ENCODE data around the gene LENEP. TPM values are rescaled to one million over a fixed set of nuclear protein-coding genes. Genes with fewer than 3 reads are reported as not detected.

Gene LENEP
- total RNA-seq, 1 experiment from 2014 or later: 1.3 TPM

- Histone ChIP-seq H3K9me3 (ENCODE audit: insufficient read depth, low read depth) (no peaks in the 10 kb centered on the region), H2AFZ (peak within 1 kb of the TSS; percentile 53), H3F3A (ENCODE audit: insufficient read depth, low read depth) (peaks cover 65% of the 10 kb centered on the region), H3K27ac (peak within 1 kb of the TSS; percentile 97), H4K20me1 (ENCODE audit: insufficient read depth) (peaks cover 6% of the 10 kb centered on the region; the same call in 1 of the 2 replicates), H3K4me2 (peak within 1 kb of the TSS; percentile 93), H3K79me2 (ENCODE audit: low read depth) (peaks cover 69% of the 10 kb centered on the region), H3K36me3 (ENCODE audit: low read depth) (peaks cover 19% of the 10 kb centered on the region), H3K4me3 (peak within 1 kb of the TSS; percentile 87), H3K9me2 (ENCODE audit: insufficient read depth) (no peaks in the 10 kb centered on the region), H3K4me1 (replicated peaks; ENCODE audit: insufficient read depth) (peaks cover 48% of the 10 kb centered on the region), H3K27me3 (ENCODE audit: insufficient read depth, low read depth) (no peaks in the 10 kb centered on the region)
- no peak for TF ChIP-seq CTCF (conservative IDR thresholded peaks at IDR 0.05)
- no peak for TF ChIP-seq EZH2 (IDR thresholded peaks at IDR 0.05; ENCODE audit: low read depth)
- no TSS peak for BruUV-seq (replicated peaks)
- ChIA-PET POLR2A (ENCODE audit: unreplicated experiment) (interaction anchor here (0.5 to 1.0 kb wide), 7 partner anchors 10 to 1016 kb away, joined by 3 to 26 read pairs (median 4); partner anchors contain the start of genes CRTC2 and PBXIP1), CTCF (interaction anchor here (0.6 to 1.5 kb wide), 3 partner anchors 9 to 111 kb away, joined by 3 to 22 read pairs (median 5); partner anchors contain the start of gene FLAD1)
- DNase-seq: peak; percentile 96 to 100
- intact Hi-C loops (cut with micrococcal nuclease; ENCODE audit: unreplicated experiment): loop anchor here (1.0 to 5.0 kb wide), 3 partner anchors 43 to 348 kb away; partner anchors contain the start of genes RUSC1 and SLC50A1
Observed at GRCh38 chr1:154974102-154974807, 19.1 kb upstream of the LENEP start, which contains the start of gene CKS1B. Gene CKS1B (plus strand): TSS chr1:154974681. CDS start chr1:154974746, 65 bp downstream.

DNA sequence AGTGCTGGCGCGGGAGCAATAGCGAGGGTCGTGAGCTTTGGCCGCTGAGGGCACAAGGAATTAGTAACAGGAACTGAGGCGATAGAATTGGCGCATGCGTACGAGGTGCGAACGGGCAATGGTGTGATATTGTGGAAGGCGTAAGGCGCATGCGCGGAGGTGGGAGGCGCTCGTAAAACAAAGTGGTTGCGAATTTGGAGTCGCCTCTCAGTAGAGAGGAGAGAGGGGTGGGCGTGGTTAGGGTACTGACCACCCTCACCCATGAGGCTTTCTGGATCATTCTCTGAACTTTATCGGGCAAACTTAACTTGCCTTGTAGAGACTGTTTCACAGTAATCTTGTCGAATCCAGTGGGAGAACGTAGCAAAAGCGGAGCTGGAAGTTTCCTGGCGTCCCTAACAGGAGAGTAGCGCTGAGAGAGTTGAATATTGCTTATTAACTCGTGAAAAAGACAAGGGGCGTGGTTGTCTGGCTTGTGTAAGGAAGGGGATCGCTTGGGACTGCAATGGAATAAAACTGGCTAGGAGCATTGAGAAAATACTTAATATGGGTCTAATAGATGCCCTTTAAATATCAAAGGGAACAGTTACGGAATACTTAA lies 18.5 kb upstream of the LENEP start:
- POLR2A ChIA-PET (ENCODE audit: unreplicated experiment): interaction anchor here (0.7 kb wide), 2 partner anchors 10 to 67 kb away, joined by 4 to 6 read pairs; no protein-coding TSS in a partner anchor

More for the DNA sequence above, 18.5 kb upstream of the LENEP start:
- Histone ChIP-seq H3K9me2 (ENCODE audit: insufficient read depth) (no peaks in the 10 kb centered on the region), H3K4me3 (peak overlapping the region; percentile 87), H4K20me1 (ENCODE audit: insufficient read depth) (peaks cover 6% of the 10 kb centered on the region; the same call in 1 of the 2 replicates), H3K36me3 (ENCODE audit: low read depth) (peaks cover 23% of the 10 kb centered on the region), H3K27me3 (ENCODE audit: insufficient read depth, low read depth) (no peaks in the 10 kb centered on the region), H3K9me3 (ENCODE audit: insufficient read depth, low read depth) (no peaks in the 10 kb centered on the region), H3K4me1 (replicated peaks; ENCODE audit: insufficient read depth) (peaks cover 42% of the 10 kb centered on the region), H3K4me2 (peak overlapping the region; percentile 84), H3K27ac (peak overlapping the region; percentile 97), H3F3A (ENCODE audit: insufficient read depth, low read depth) (peaks cover 72% of the 10 kb centered on the region), H3K79me2 (ENCODE audit: low read depth) (peaks cover 69% of the 10 kb centered on the region), H2AFZ (peak overlapping the region; percentile 53; the same call in 1 of the 2 replicates)
- intact Hi-C loops (cut with micrococcal nuclease; ENCODE audit: unreplicated experiment): loop anchor here (1.0 to 5.0 kb wide), 3 partner anchors 42 to 347 kb away; partner anchors contain the start of genes RUSC1 and SLC50A1
- TF ChIP-seq EZH2 (IDR thresholded peaks at IDR 0.05; ENCODE audit: low read depth) (no peak), CTCF (conservative IDR thresholded peaks at IDR 0.05) (no peak)
- DNase-seq: peak; percentile 89 to 93
- BruUV-seq (replicated peaks): TSS peak; percentile 59
- CTCF ChIA-PET: interaction anchor here (1.3 kb wide), 1 partner anchor 110 kb away, joined by 3 read pairs; no protein-coding TSS in a partner anchor
